GM23338 (cell line): Measurements from ENCODE around the gene CELF4. TPM values are rescaled to one million over a fixed set of nuclear protein-coding genes. Genes with fewer than 3 reads are reported as not detected.

Experiments
- ATAC-seq: fragments of 200-7000 bp; cut with Tn5 transposase; 3 replicates; pipeline ENCODE4 v1.9.1; 2020
- DNase-seq: peaks from one replicate; pipeline ENCODE4 v3.0.0-alpha.2; 2015; ENCODE audit warnings: low spot score
- H2AFZ ChIP-seq: fragments of 200-600 bp; sonication (generic); 2 replicates; pipeline ENCODE4 v1.8.0; 2016; ENCODE audit warnings: antibody characterized with exemption, mild to moderate bottlenecking, moderate library complexity
- H3F3A ChIP-seq: fragments of 200-600 bp; sonication (generic); replicated peaks from 2 replicates; pipeline ENCODE4 v1.8.0; 2017; ENCODE audit warnings: antibody characterized with exemption, mixed run types, low read depth
- H3K27ac ChIP-seq: fragments of 200-600 bp; sonication (generic); 2 replicates; pipeline ENCODE4 v1.6.1; 2016; ENCODE audit warnings: low read depth
- H3K27me3 ChIP-seq: fragments of 200-600 bp; sonication (generic); 2 replicates; pipeline ENCODE4 v1.8.0; 2016; ENCODE audit warnings: mild to moderate bottlenecking, mixed run types, moderate library complexity; ENCODE audit not compliant: insufficient read depth
- H3K36me3 ChIP-seq: fragments of 200-600 bp; sonication (generic); 2 replicates; pipeline ENCODE4 v1.8.0; 2016; ENCODE audit warnings: mild to moderate bottlenecking; ENCODE audit not compliant: insufficient read depth
- H3K4me1 ChIP-seq: fragments of 200-600 bp; sonication (generic); 2 replicates; pipeline ENCODE4 v1.8.0; 2016; ENCODE audit warnings: mild to moderate bottlenecking, moderate library complexity; ENCODE audit not compliant: insufficient read depth
- H3K4me2 ChIP-seq: fragments of 200-600 bp; sonication (generic); 2 replicates; pipeline ENCODE4 v1.7.1; 2017; ENCODE audit warnings: mixed run types
- H3K4me3 ChIP-seq: fragments of 200-600 bp; sonication (generic); 2 replicates; pipeline ENCODE4 v1.6.1; 2016; ENCODE audit warnings: mixed run types
- H3K79me2 ChIP-seq: fragments of 200-600 bp; sonication (generic); replicated peaks from 2 replicates; pipeline ENCODE4 v1.8.0; 2017; ENCODE audit warnings: mild to moderate bottlenecking; ENCODE audit not compliant: insufficient read depth
- H3K9me2 ChIP-seq: fragments of 200-600 bp; sonication (generic); 2 replicates; pipeline ENCODE4 v1.8.0; 2017; ENCODE audit not compliant: insufficient read depth
- H4K20me1 ChIP-seq: fragments of 200-600 bp; sonication (generic); replicated peaks from 2 replicates; pipeline ENCODE4 v1.8.0; 2017; ENCODE audit warnings: mild to moderate bottlenecking; ENCODE audit not compliant: insufficient read depth
- H3K27ac Mint-ChIP-seq: 2 replicates; pipeline ENCODE4 v1.8.0; 2020; ENCODE audit warnings: inconsistent platforms, mild to moderate bottlenecking, moderate library complexity, mixed read lengths
- H3K27me3 Mint-ChIP-seq: 3 replicates; pipeline ENCODE4 v1.8.0; 2022; ENCODE audit warnings: low read depth, mild to moderate bottlenecking, moderate library complexity, mixed read lengths, inconsistent platforms; ENCODE audit not compliant: insufficient read depth, poor library complexity
- H3K36me3 Mint-ChIP-seq: 3 replicates; pipeline ENCODE4 v1.8.0; 2021; ENCODE audit warnings: low read depth, mild to moderate bottlenecking, inconsistent platforms, moderate library complexity, mixed read lengths
- H3K4me1 Mint-ChIP-seq: 3 replicates; pipeline ENCODE4 v1.8.0; 2020; ENCODE audit warnings: mild to moderate bottlenecking, inconsistent platforms, mixed read lengths
- H3K4me3 Mint-ChIP-seq: 3 replicates; pipeline ENCODE4 v1.8.0; 2021; ENCODE audit warnings: moderate library complexity, mild to moderate bottlenecking, inconsistent platforms, mixed read lengths
- H3K9me3 Mint-ChIP-seq: 3 replicates; pipeline ENCODE4 v1.8.0; 2020; ENCODE audit warnings: moderate library complexity, mild to moderate bottlenecking, inconsistent platforms, mixed read lengths
- CREB1 ChIP-seq: fragments of 250-450 bp; sonication (Bioruptor Pico); IDR thresholded peaks from 2 replicates; pipeline ENCODE4 v1.5.0; 2020; ENCODE audit warnings: low read depth, mild to moderate bottlenecking, moderate library complexity
- CTCF ChIP-seq, 2 experiments: fragments of 200-600 bp in 1 of 2; sonication (generic) in 1 of 2; conservative IDR thresholded peaks; 2 replicates each; pipeline versions ENCODE4 v1.5.1 to v1.6.1; 2016 to 2017; ENCODE audit warnings: antibody characterized with exemption in 2 of 2, low read depth in 2 of 2, mild to moderate bottlenecking in 2 of 2, moderate library complexity in 1 of 2
- EZH2 ChIP-seq: fragments of 200-600 bp; sonication (generic); IDR thresholded peaks from one replicate; pipeline ENCODE4 v1.8.0; 2017; ENCODE audit warnings: antibody characterized with exemption, mild to moderate bottlenecking, low read depth; ENCODE audit not compliant: unreplicated experiment
- EZH2phosphoT487 ChIP-seq: fragments of 200-600 bp; sonication (generic); IDR thresholded peaks from one replicate; pipeline ENCODE4 v1.8.1; 2018; ENCODE audit warnings: antibody characterized with exemption; ENCODE audit not compliant: unreplicated experiment
- JUNB ChIP-seq: IDR thresholded peaks from one replicate; pipeline ENCODE4 v1.6.1; 2016; ENCODE audit warnings: antibody characterized with exemption; ENCODE audit not compliant: unreplicated experiment
- NANOG ChIP-seq: IDR thresholded peaks from 2 replicates; pipeline ENCODE4 v1.6.1; 2016; ENCODE audit warnings: antibody characterized with exemption, borderline replicate concordance
- POLR2AphosphoS5 ChIP-seq: IDR thresholded peaks from 2 replicates; pipeline ENCODE4 v1.6.1; 2016; ENCODE audit warnings: antibody characterized with exemption, low read depth
- REST ChIP-seq: IDR thresholded peaks from one replicate; pipeline ENCODE4 v1.6.1; 2018; ENCODE audit warnings: antibody characterized with exemption; ENCODE audit not compliant: unreplicated experiment
- STAT1 ChIP-seq: IDR thresholded peaks from one replicate; pipeline ENCODE4 v1.6.1; 2016; ENCODE audit warnings: antibody characterized with exemption; ENCODE audit not compliant: unreplicated experiment
- ZNF114 ChIP-seq: fragments of 250-450 bp; sonication (Bioruptor Pico); IDR thresholded peaks from 2 replicates; pipeline ENCODE4 v1.5.0; 2020; ENCODE audit warnings: mild to moderate bottlenecking, moderate library complexity
- polyA plus RNA-seq: library from polyadenylated mRNA; unstranded; fragments of >200 nt; fragmentation: Nextera tagmentation; extraction: Ambion mirVana; gene quantifications from 2 replicates; pipeline ENCODE4 v1.2.1, GENCODE V29; 2016
- total RNA-seq: library from RNA; depleted of rRNA; stranded (reverse); fragments of >200 nt; shearing (Covaris generic); gene quantifications from 2 replicates; pipeline ENCODE4 v1.2.3, GENCODE V29; 2014

CELF4 gene
- total and polyA plus RNA-seq, 2 experiments from 2014 or later: 2.6 to 6.7 TPM

- peak; percentile 84 for TF ChIP-seq REST
These were observed 82.2 kb downstream of the CELF4 start (continued) for GRCh38 chr18:37483221-37483971.

GRCh38 chr18:37482433-37482832 is 83.2 kb downstream of the CELF4 start:
- peaks cover 26% of the 10 kb centered on the region for H3K27me3 Mint-ChIP-seq

GRCh38 chr18:37482002-37482401 is 83.6 kb downstream of the CELF4 start:
- Histone ChIP-seq H3K27me3 (peaks cover 15% of the 10 kb centered on the region), H3K4me3 (no peak overlapping the region), H3K4me1 (peaks cover 31% of the 10 kb centered on the region), H3K36me3 (no peaks in the 10 kb centered on the region), H3K9me2 (no peaks in the 10 kb centered on the region), H2AFZ (no peak overlapping the region), H3F3A (peaks cover 8% of the 10 kb centered on the region; the same call in 1 of the 2 replicates), H3K4me2 (no peak overlapping the region), H4K20me1 (no peaks in the 10 kb centered on the region), H3K79me2 (no peaks in the 10 kb centered on the region), H3K27ac (no peak overlapping the region)
- no peak for DNase-seq
- no peaks in the 10 kb centered on the region for H3K36me3 Mint-ChIP-seq
- no peak for ATAC-seq
- no peak overlapping the region for H3K27ac Mint-ChIP-seq
- H3K9me3 Mint-ChIP-seq: no peaks in the 10 kb centered on the region
- peaks cover 22% of the 10 kb centered on the region for H3K27me3 Mint-ChIP-seq
- no peak overlapping the region for H3K4me3 Mint-ChIP-seq
- peaks cover 46% of the 10 kb centered on the region for H3K4me1 Mint-ChIP-seq
- TF ChIP-seq CTCF (conservative IDR thresholded peaks at IDR 0.05; ENCODE audit: low read depth in 2 of 2): no peak
- no peak for TF ChIP-seq ZNF114 (CRISPR knock-in tag)
- no peak for TF ChIP-seq CREB1 (CRISPR knock-in tag)
- TF ChIP-seq STAT1: no peak
- TF ChIP-seq EZH2phosphoT487: no peak

More at GRCh38 chr18:37482433-37482832, 83.2 kb downstream of the CELF4 start:
- no peaks in the 10 kb centered on the region for H3K36me3 ChIP-seq
- H3K4me3 ChIP-seq: no peak overlapping the region
- no peaks in the 10 kb centered on the region for H3K79me2 ChIP-seq
- no peak overlapping the region for H3K27ac ChIP-seq
- Mint-ChIP-seq H3K4me1 (peaks cover 50% of the 10 kb centered on the region), H3K9me3 (no peaks in the 10 kb centered on the region), H3K36me3 (no peaks in the 10 kb centered on the region), H3K4me3 (no peak overlapping the region), H3K27ac (no peak overlapping the region)
- TF ChIP-seq EZH2: no peak
- no peak for TF ChIP-seq JUNB
- no peak for TF ChIP-seq NANOG
- no peak for TF ChIP-seq POLR2AphosphoS5
- no peak for TF ChIP-seq STAT1
- H3K9me2 ChIP-seq: no peaks in the 10 kb centered on the region
- peaks cover 19% of the 10 kb centered on the region for H3K27me3 ChIP-seq
- DNase-seq (no peak), ATAC-seq (no peak)
- H4K20me1 ChIP-seq: no peaks in the 10 kb centered on the region
- peaks cover 34% of the 10 kb centered on the region for H3K4me1 ChIP-seq
- peak overlapping the region; percentile 53; the same call in 1 of the 2 replicates for H3K4me2 ChIP-seq
- peaks cover 8% of the 10 kb centered on the region; the same call in 1 of the 2 replicates for H3F3A ChIP-seq
- H2AFZ ChIP-seq: no peak overlapping the region
